GM12878 (cell line): ENCODE data around the gene RAP1A. TPM values are rescaled to one million over a fixed set of nuclear protein-coding genes. Genes with fewer than 3 reads are reported as not detected.

Source experiments
- BHLHE40 ChIP-seq, 2 experiments: fragments of 450-650 bp in 1 of 2; IDR thresholded peaks; 2 replicates each; pipeline ENCODE4 v1.6.1; 2011 to 2017; ENCODE audit warnings: low read depth in 2 of 2, borderline replicate concordance in 1 of 2, improper control_type of control experiment in 1 of 2, low read length in 1 of 2, mild to moderate bottlenecking in 1 of 2
- BMI1 ChIP-seq: fragments of 450-650 bp; IDR thresholded peaks from 2 replicates; pipeline ENCODE4 v1.6.1; 2016; ENCODE audit warnings: mild to moderate bottlenecking, moderate library complexity, borderline replicate concordance
- CHD1 ChIP-seq: IDR thresholded peaks from 2 replicates; pipeline ENCODE4 v1.6.1; 2012; ENCODE audit warnings: low read depth, low read length, improper control_type of control experiment
- CTCF ChIP-seq, 3 experiments: IDR thresholded peaks in 2 of 3; conservative IDR thresholded peaks in 1 of 3; 2 replicates each; pipeline ENCODE4 v1.5.1; 2011; ENCODE audit warnings: low read depth in 3 of 3, low read length in 3 of 3, mild to moderate bottlenecking in 3 of 3, control low read depth in 2 of 3, moderate library complexity in 2 of 3, inconsistent platforms in 1 of 3, mixed read lengths in 1 of 3; ENCODE audit not compliant: control insufficient read depth in 2 of 3, insufficient read depth in 1 of 3; ENCODE audit errors: extremely low read depth in 1 of 3
- FOXM1 ChIP-seq: IDR thresholded peaks from 2 replicates; pipeline ENCODE4 v1.6.1; 2012; ENCODE audit warnings: low read depth, mild to moderate bottlenecking, inconsistent platforms, low read length, moderate library complexity
- HSF1 ChIP-seq: fragments of 150-350 bp; IDR thresholded peaks from 2 replicates; pipeline ENCODE4 v1.6.1; 2014; ENCODE audit warnings: mild to moderate bottlenecking, low read depth, low read length
- IRF4 ChIP-seq: IDR thresholded peaks from 2 replicates; pipeline ENCODE4 v1.6.1; 2011; ENCODE audit warnings: low read depth, low read length
- NFXL1 ChIP-seq: fragments of 450-650 bp; IDR thresholded peaks from 2 replicates; pipeline ENCODE4 v1.6.1; 2017; ENCODE audit warnings: antibody characterized with exemption, mild to moderate bottlenecking, borderline replicate concordance
- NFYA ChIP-seq: IDR thresholded peaks from 2 replicates; pipeline ENCODE4 v1.6.1; 2011; ENCODE audit warnings: low read depth, mild to moderate bottlenecking, low read length, improper control_type of control experiment, borderline replicate concordance
- NR2F1 ChIP-seq: fragments of 450-650 bp; conservative IDR thresholded peaks from 2 replicates; pipeline ENCODE4 v1.6.1; 2017; ENCODE audit warnings: mild to moderate bottlenecking
- RFX5 ChIP-seq: IDR thresholded peaks from 2 replicates; pipeline ENCODE4 v1.6.1; 2011; ENCODE audit warnings: low read depth, low read length, improper control_type of control experiment
- polyA plus RNA-seq, 11 experiments: library from polyadenylated mRNA; depleted of rRNA in 4 of 11; unstranded in 6 of 11; stranded (reverse) in 5 of 11; fragments of >200 nt; fragmentation: Nextera tagmentation in 4 of 11; fragmentation: Illumina TruSeq in 1 of 11; extraction: Ambion mirVana in 4 of 11; extraction: Trizol in 1 of 11; gene quantifications; 1 replicate in 1 of 11; 2 replicates in 10 of 11; pipeline versions ENCODE4 v1.2.1 to v1.2.3, GENCODE V29; 2011 to 2016; ENCODE audit warnings: inconsistent platforms in 2 of 11, missing spikeins in 2 of 11, low read depth in 1 of 11
- total RNA-seq, 4 experiments: library from RNA; depleted of rRNA in 3 of 4; stranded (reverse); fragments of >200 nt in 3 of 4; fragmentation: Illumina TruSeq in 1 of 4; extraction: Trizol in 1 of 4; gene quantifications; 2 replicates each; pipeline versions ENCODE4 v1.2.1 to v1.2.3, GENCODE V29; 2013 to 2021
- TF ChIP-seq, protein P1 (sequence below): fragments of 450-650 bp; formaldehyde crosslinking; IDR thresholded peaks from 2 replicates; pipeline ENCODE4 v1.4.0; 2020; ENCODE audit warnings: mild to moderate bottlenecking, moderate library complexity
- TF ChIP-seq, protein P2 (sequence below): IDR thresholded peaks from 2 replicates; pipeline ENCODE4 v1.6.1; 2011; ENCODE audit warnings: low read depth, low read length, improper control_type of control experiment, borderline replicate concordance
- TF ChIP-seq, protein P3 (sequence below): IDR thresholded peaks from 2 replicates; pipeline ENCODE4 v1.6.1; 2011; ENCODE audit warnings: borderline replicate concordance, low read depth, mild to moderate bottlenecking, moderate library complexity, low read length; ENCODE audit not compliant: insufficient read depth, poor library complexity, severe bottlenecking
- TF ChIP-seq, protein P4 (sequence below): IDR thresholded peaks from 2 replicates; pipeline ENCODE4 v1.6.1; 2012; ENCODE audit warnings: mild to moderate bottlenecking, low read depth, low read length

RAP1A gene
- total and polyA plus RNA-seq, 10 of the 15 experiments (the other 5 are each of a cell fraction or from before 2014, with no cell fraction given), result 38.4 to 213 (median 86.0) TPM

DNA sequence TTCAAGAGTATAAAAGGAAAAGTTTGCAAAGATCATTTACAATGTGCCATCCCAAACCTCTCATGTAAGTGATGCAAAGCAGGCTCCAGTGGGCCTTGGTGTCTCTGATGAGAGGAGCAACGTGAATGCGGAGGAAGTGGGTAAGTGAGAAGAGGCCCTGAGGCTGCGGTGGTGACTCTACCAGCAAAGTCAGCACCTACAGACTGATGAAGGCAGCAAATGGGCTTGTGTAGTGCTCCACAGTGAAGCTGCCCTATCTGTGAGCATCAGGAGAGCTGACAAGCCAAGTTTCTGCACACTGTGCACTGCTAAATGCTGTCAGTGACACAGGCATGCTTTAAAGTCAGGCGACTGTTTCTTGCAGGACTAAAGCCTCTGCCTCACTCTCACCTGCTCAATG, 15.6 kb upstream of the RAP1A start (continued):
- TF ChIP-seq, protein P1, sequence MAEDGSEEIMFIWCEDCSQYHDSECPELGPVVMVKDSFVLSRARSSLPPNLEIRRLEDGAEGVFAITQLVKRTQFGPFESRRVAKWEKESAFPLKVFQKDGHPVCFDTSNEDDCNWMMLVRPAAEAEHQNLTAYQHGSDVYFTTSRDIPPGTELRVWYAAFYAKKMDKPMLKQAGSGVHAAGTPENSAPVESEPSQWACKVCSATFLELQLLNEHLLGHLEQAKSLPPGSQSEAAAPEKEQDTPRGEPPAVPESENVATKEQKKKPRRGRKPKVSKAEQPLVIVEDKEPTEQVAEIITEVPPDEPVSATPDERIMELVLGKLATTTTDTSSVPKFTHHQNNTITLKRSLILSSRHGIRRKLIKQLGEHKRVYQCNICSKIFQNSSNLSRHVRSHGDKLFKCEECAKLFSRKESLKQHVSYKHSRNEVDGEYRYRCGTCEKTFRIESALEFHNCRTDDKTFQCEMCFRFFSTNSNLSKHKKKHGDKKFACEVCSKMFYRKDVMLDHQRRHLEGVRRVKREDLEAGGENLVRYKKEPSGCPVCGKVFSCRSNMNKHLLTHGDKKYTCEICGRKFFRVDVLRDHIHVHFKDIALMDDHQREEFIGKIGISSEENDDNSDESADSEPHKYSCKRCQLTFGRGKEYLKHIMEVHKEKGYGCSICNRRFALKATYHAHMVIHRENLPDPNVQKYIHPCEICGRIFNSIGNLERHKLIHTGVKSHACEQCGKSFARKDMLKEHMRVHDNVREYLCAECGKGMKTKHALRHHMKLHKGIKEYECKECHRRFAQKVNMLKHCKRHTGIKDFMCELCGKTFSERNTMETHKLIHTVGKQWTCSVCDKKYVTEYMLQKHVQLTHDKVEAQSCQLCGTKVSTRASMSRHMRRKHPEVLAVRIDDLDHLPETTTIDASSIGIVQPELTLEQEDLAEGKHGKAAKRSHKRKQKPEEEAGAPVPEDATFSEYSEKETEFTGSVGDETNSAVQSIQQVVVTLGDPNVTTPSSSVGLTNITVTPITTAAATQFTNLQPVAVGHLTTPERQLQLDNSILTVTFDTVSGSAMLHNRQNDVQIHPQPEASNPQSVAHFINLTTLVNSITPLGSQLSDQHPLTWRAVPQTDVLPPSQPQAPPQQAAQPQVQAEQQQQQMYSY (CRISPR knock-in tag), result no peak
- TF ChIP-seq, protein P2, sequence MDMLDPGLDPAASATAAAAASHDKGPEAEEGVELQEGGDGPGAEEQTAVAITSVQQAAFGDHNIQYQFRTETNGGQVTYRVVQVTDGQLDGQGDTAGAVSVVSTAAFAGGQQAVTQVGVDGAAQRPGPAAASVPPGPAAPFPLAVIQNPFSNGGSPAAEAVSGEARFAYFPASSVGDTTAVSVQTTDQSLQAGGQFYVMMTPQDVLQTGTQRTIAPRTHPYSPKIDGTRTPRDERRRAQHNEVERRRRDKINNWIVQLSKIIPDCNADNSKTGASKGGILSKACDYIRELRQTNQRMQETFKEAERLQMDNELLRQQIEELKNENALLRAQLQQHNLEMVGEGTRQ, result no peak
- TF ChIP-seq CHD1 (no peak), CTCF (IDR thresholded peaks at IDR 0.05 in 2 of 3, conservative IDR thresholded peaks at IDR 0.05 in 1 of 3; ENCODE audit: control insufficient read depth in 2 of 3, extremely low read depth in 1 of 3, insufficient read depth in 1 of 3, low read depth in 3 of 3, low read length in 3 of 3) (no peak), BHLHE40 (IDR thresholded peaks at IDR 0.05; ENCODE audit: borderline replicate concordance in 1 of 2, low read depth in 2 of 2, low read length in 1 of 2) (no peak; a peak in 1 of 4 replicates), NR2F1 (no peak), FOXM1 (no peak), NFYA (no peak), NFXL1 (no peak), BMI1 (no peak), RFX5 (no peak), HSF1 (no peak), IRF4 (no peak)
- TF ChIP-seq, protein P3, sequence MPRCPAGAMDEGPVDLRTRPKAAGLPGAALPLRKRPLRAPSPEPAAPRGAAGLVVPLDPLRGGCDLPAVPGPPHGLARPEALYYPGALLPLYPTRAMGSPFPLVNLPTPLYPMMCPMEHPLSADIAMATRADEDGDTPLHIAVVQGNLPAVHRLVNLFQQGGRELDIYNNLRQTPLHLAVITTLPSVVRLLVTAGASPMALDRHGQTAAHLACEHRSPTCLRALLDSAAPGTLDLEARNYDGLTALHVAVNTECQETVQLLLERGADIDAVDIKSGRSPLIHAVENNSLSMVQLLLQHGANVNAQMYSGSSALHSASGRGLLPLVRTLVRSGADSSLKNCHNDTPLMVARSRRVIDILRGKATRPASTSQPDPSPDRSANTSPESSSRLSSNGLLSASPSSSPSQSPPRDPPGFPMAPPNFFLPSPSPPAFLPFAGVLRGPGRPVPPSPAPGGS, result no peak
- TF ChIP-seq, protein P4, sequence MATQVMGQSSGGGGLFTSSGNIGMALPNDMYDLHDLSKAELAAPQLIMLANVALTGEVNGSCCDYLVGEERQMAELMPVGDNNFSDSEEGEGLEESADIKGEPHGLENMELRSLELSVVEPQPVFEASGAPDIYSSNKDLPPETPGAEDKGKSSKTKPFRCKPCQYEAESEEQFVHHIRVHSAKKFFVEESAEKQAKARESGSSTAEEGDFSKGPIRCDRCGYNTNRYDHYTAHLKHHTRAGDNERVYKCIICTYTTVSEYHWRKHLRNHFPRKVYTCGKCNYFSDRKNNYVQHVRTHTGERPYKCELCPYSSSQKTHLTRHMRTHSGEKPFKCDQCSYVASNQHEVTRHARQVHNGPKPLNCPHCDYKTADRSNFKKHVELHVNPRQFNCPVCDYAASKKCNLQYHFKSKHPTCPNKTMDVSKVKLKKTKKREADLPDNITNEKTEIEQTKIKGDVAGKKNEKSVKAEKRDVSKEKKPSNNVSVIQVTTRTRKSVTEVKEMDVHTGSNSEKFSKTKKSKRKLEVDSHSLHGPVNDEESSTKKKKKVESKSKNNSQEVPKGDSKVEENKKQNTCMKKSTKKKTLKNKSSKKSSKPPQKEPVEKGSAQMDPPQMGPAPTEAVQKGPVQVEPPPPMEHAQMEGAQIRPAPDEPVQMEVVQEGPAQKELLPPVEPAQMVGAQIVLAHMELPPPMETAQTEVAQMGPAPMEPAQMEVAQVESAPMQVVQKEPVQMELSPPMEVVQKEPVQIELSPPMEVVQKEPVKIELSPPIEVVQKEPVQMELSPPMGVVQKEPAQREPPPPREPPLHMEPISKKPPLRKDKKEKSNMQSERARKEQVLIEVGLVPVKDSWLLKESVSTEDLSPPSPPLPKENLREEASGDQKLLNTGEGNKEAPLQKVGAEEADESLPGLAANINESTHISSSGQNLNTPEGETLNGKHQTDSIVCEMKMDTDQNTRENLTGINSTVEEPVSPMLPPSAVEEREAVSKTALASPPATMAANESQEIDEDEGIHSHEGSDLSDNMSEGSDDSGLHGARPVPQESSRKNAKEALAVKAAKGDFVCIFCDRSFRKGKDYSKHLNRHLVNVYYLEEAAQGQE, result no peak
